HG03045 (cell line): Measurements from ENCODE around the gene COL25A1.

Experiments
- ATAC-seq: cut with Tn5 transposase; IDR thresholded peaks from one replicate; pipeline ENCODE4 v1.9.1; 2021; ENCODE audit warnings: mild to moderate bottlenecking, moderate library complexity; ENCODE audit not compliant: unreplicated experiment

The COL25A1 gene

DNA sequence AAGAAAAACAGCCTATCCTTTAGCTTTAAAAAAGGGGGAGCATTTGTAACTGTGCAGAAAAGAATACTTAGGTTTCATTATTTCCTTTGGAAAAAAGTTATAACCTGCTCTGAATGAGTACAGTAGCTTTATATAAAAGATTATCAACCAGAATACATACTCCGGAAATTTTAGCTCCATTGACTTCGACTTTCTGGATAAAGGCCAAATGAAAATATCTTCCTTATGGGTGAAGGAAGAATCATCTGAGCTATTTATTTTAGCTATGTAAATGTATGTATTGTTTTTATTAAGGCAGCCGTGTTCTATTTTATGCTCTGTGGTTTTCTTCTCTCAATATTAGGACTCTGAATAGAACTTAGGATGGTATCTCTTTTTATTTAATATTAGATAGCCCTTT is 470.6 kb downstream of the COL25A1 start:
- no peak for ATAC-seq

DNA sequence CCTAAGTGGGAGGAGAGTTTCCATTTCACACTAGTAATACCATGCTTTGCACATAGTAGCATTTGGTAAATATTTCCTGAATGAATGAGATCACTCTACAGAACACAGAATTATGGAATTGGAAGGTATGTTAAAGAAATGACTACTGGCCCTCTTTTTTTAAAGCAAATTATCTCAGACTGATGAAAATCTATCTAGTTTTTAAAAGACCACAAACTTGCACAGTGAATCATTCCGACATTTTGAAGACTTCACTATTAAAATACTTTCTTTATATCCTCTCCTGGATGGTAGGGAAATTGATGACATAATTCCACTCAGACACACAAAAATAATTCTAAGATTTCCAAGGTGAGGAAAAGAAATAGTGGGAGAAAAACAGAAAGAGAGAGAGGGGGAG is 471.2 kb downstream of the COL25A1 start:
- no peak for ATAC-seq

GRCh38 chr4:108830509-108831244 is 471.8 kb downstream of the COL25A1 start:
- no peak for ATAC-seq

DNA sequence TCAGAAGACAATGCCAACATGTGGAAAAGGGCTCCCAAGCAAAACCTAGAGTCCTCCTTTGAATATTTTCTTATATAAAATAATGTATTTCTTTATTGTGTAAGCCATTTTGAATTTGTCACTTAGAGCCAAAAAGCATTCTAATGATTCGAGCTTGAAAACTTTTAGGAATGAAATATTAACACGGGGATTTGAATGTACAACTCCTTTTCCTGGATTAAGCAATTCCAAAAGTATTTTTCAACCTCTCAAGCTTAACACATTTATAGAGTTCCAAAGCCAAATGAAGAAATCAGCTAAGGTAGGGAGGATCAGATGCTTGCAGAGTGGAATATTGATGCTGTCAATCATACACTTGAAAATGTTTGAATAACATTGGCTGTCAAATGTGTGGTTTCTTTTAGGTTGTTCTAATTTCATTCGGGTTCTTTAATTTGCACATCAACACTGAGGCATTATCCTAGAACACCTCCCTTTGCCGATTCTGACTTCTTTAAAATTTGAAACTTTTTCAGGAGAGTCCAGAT is 472.4 kb downstream of the COL25A1 start:
- no peak for ATAC-seq

- no peak for ATAC-seq
These were observed 473.8 kb downstream of the COL25A1 start for GRCh38 chr4:108828620-108829019.

- no peak for ATAC-seq
These were observed 476.7 kb downstream of the COL25A1 start for GRCh38 chr4:108825737-108826136.

- no peak for ATAC-seq
These were observed 481.0 kb downstream of the COL25A1 start for GRCh38 chr4:108821351-108821930.

DNA sequence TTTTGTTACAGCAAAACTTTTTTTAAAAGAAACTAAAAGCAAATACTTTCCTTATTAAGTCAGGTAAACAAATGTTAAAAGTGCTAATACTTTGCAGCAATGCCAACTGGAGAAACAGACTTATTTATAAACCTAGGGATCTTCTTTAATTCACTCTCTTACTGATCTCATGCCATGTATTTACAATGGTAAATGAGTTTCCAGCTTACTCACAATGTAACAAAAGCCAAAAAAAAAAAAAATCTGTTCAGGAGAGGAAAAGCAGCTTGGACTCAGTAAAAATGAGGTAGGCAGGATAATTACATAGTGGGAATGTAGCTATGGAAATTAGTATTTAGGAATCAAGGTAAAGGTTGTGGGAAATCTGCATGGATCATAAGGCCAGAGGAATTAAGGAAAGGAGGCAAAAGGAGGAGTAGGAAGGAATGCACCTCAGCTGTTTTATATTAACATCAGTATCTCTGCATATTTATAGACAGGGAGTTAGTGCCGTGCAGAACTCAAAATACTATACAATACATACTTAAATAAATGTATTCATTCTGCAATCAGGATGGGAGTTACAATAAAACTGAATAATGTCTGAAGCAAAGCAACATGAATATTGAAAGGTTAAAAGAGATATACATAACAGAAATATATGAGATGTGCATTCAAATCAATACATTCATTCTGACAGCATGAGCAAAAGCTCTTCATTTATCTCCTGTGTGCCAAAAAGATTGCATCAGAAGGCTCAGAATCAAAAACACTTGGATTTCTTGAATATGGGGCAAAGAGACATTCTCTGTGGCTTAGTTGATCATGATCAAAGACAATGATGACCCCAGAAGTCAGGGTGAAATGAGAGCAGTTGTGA is 481.7 kb downstream of the COL25A1 start:
- ATAC-seq, result no peak

DNA sequence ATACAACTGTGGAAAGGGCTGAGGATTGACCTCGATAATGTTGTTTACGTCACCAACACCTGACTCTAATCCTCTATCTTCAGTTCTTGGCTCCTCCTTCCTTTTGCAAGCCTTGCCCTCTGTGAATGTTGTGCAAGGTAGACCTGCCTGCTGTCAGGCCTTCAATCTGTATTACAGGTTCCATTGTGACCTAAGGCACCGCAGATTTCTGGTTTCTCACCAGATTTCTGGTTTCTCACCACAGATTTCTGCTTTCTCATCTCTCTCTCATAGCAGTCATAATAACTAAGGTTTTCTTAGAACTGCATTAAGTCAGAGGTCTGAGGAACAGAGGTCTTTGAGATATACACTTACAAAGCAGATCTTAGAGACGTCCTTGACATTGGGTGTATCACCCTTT is 488.1 kb downstream of the COL25A1 start:
- no peak for ATAC-seq

- ATAC-seq, result no peak
These were observed 489.2 kb downstream of the COL25A1 start for GRCh38 chr4:108813261-108813660.

DNA sequence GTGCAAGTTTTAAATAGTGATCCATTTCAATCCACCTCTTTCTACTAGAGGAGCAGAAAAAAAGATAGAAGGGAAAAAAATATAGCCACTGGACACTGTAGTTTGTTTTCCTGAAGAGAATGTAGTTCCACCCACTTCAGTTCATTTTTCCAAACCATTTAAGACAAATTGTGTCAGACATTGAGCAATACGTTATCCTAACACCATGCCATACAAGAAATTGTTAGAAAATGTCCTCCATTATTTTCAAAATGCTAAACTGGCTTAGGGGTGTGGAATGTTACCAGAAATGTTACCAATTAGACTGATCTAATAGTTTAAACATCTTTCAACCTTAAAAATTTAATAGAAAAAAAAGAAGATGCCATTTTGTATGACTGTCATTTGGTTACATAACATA is 491.0 kb downstream of the COL25A1 start:
- no peak for ATAC-seq

GRCh38 chr4:108810087-108810486 is 492.4 kb downstream of the COL25A1 start:
- ATAC-seq, result no peak

GRCh38 chr4:108804648-108805273 is 497.7 kb downstream of the COL25A1 start:
- ATAC-seq, result no peak

GRCh38 chr4:108799306-108799705 is 503.2 kb downstream of the COL25A1 start:
- no peak for ATAC-seq

DNA sequence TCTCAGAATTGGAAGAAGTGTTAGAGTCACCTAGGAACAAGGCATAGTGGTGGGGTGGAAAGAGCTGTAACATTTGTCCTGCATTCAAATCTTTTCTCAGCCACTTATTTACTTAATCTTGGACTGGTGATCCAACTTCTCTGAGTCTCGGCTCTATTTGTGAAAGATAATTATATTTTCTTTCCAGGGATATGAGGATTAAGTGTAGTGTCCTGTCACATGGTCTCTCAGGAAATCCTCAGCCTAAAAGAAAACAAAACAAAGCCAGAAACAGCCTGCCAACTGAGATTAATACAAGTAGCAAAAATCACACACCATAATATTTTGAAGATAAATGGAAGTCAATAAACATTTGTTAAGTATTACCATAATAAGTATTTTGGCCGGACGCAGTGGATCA is 506.3 kb downstream of the COL25A1 start:
- no peak for ATAC-seq

- ATAC-seq, result no peak
These were observed 506.7 kb downstream of the COL25A1 start for GRCh38 chr4:108795733-108796132.

GRCh38 chr4:108794136-108794535 is 508.3 kb downstream of the COL25A1 start:
- ATAC-seq, result no peak

DNA sequence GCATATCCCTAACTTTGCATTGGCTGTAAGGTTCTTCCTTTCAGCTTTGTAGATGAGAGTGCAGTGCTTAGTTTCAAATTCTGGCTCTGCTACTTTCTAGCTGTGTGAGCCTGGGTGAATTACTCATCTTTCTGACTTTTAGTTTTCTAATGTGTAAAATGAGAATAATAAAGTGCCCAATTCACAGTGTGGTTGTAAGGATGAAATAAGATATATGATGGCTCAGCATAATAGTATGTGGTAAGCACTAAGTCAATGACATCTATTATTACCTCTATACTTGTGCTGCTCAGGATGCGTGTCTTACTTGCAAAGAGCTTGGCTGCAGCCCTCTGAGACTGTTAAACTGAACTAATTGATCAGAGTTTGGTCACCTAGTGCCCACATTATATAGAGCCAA is 509.0 kb downstream of the COL25A1 start:
- ATAC-seq, result no peak

DNA sequence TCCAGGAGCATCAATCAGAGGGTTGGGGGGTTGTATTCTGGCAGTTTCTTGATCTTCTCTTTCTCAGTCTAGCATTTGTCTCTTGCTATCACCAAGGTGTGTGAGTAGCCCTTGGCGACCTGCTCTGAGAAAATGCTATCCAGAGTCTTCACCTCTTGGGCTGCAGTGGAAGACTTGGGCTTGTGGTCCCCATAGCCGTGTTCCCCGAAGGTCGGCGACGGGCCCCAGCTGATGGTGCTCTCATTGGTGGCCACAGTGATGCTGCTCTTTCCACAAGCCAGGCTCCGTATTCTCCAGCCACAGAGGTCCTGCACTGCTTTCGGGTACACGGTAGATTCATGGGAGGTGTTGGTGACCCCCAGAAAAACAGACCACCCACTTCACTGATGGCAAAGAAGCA is 513.7 kb downstream of the COL25A1 start:
- ATAC-seq, result no peak

- no peak for ATAC-seq
These were observed 514.7 kb downstream of the COL25A1 start for GRCh38 chr4:108787724-108788123.

GRCh38 chr4:108787106-108787505 is 515.4 kb downstream of the COL25A1 start:
- ATAC-seq, result no peak
